WTC11 (cell line): Measurements from ENCODE around the gene D2HGDH. TPM values are rescaled to one million over a fixed set of nuclear protein-coding genes. Genes with fewer than 3 reads are reported as not detected.

Experiments
- ATAC-seq: fragments of 200-7000 bp; cut with Tn5 transposase; 2 replicates; pipeline ENCODE4 v1.10.0; 2021; ENCODE audit warnings: mild to moderate bottlenecking, moderate library complexity
- CTCF ChIA-PET: fragments of 300-600 bp; sonication (Branson Sonifier 250); formaldehyde crosslinking; loops from one replicate; lab custom pipeline; 2021; ENCODE audit warnings: antibody characterized with exemption; lab: Charles Lee
- POLR2A ChIA-PET: fragments of 350-600 bp; sonication (Branson Sonifier 250); formaldehyde crosslinking; loops from one replicate; lab custom pipeline; 2021; ENCODE audit warnings: antibody characterized with exemption; lab: Charles Lee
- DNase-seq: peaks from one replicate; pipeline ENCODE4 v3.0.0; 2021; ENCODE audit warnings: low spot score
- H3K27ac Mint-ChIP-seq: 2 replicates; pipeline ENCODE4 v1.8.0; 2021; ENCODE audit warnings: mixed read lengths
- H3K27me3 Mint-ChIP-seq: 2 replicates; pipeline ENCODE4 v1.8.0; 2021; ENCODE audit warnings: low read depth, mild to moderate bottlenecking, moderate library complexity, mixed read lengths
- H3K36me3 Mint-ChIP-seq: 2 replicates; pipeline ENCODE4 v1.8.0; 2021; ENCODE audit warnings: mixed read lengths
- H3K4me1 Mint-ChIP-seq: 2 replicates; pipeline ENCODE4 v1.8.0; 2022; ENCODE audit warnings: mixed read lengths
- H3K4me3 Mint-ChIP-seq: 2 replicates; pipeline ENCODE4 v1.8.0; 2021; ENCODE audit warnings: mild to moderate bottlenecking, moderate library complexity, mixed read lengths
- H3K9me3 Mint-ChIP-seq: 2 replicates; pipeline ENCODE4 v1.8.0; 2021; ENCODE audit warnings: mixed read lengths
- ATF3 ChIP-seq: sonication (generic); formaldehyde crosslinking; conservative IDR thresholded peaks from 2 replicates; pipeline ENCODE4 v1.8.1; 2022; ENCODE audit warnings: mild to moderate bottlenecking, missing genetic modification reagents
- CBFB ChIP-seq: sonication (generic); formaldehyde crosslinking; IDR thresholded peaks from 2 replicates; pipeline ENCODE4 v1.8.1; 2022; ENCODE audit warnings: mild to moderate bottlenecking, low read depth, missing genetic modification reagents
- CDX4 ChIP-seq: fragments of 250-450 bp; sonication (Bioruptor Pico); IDR thresholded peaks from 2 replicates; pipeline ENCODE4 v1.9.0; 2021; ENCODE audit warnings: moderate library complexity, mild to moderate bottlenecking, inconsistent platforms, borderline replicate concordance
- CREB1 ChIP-seq: sonication (generic); formaldehyde crosslinking; IDR thresholded peaks from 2 replicates; pipeline ENCODE4 v1.8.0; 2023; ENCODE audit warnings: mild to moderate bottlenecking, missing genetic modification reagents
- ELF4 ChIP-seq: sonication (generic); formaldehyde crosslinking; IDR thresholded peaks from 2 replicates; pipeline ENCODE4 v1.8.1; 2022; ENCODE audit warnings: low read depth, mild to moderate bottlenecking, moderate library complexity, missing genetic modification reagents
- ERG ChIP-seq: fragments of 250-450 bp; sonication (Bioruptor Pico); IDR thresholded peaks from 2 replicates; pipeline ENCODE4 v1.8.0; 2021; ENCODE audit warnings: mild to moderate bottlenecking
- ESRRA ChIP-seq: sonication (generic); formaldehyde crosslinking; IDR thresholded peaks from 2 replicates; pipeline ENCODE4 v1.8.1; 2022; ENCODE audit warnings: mild to moderate bottlenecking, missing genetic modification reagents, borderline replicate concordance
- GABPB1 ChIP-seq: sonication (generic); formaldehyde crosslinking; IDR thresholded peaks from 2 replicates; pipeline ENCODE4 v1.8.1; 2023; ENCODE audit warnings: mild to moderate bottlenecking, missing genetic modification reagents
- HMGXB4 ChIP-seq: sonication (generic); formaldehyde crosslinking; IDR thresholded peaks from 2 replicates; pipeline ENCODE4 v1.8.1; 2023; ENCODE audit warnings: mild to moderate bottlenecking, moderate library complexity, missing genetic modification reagents
- IRF1 ChIP-seq: sonication (generic); formaldehyde crosslinking; IDR thresholded peaks from 2 replicates; pipeline ENCODE4 v1.8.0; 2023; ENCODE audit warnings: missing genetic modification reagents
- JUN ChIP-seq: sonication (generic); formaldehyde crosslinking; IDR thresholded peaks from 2 replicates; pipeline ENCODE4 v1.8.0; 2023; ENCODE audit warnings: mild to moderate bottlenecking, missing genetic modification reagents
- MYBL2 ChIP-seq: sonication (generic); formaldehyde crosslinking; IDR thresholded peaks from 2 replicates; pipeline ENCODE4 v1.8.1; 2023; ENCODE audit warnings: mild to moderate bottlenecking, moderate library complexity, missing genetic modification reagents
- NFE2L1 ChIP-seq: sonication (generic); formaldehyde crosslinking; IDR thresholded peaks from 2 replicates; pipeline ENCODE4 v1.8.1; 2023; ENCODE audit warnings: missing genetic modification reagents
- NR1H2 ChIP-seq: sonication (generic); formaldehyde crosslinking; IDR thresholded peaks from 2 replicates; pipeline ENCODE4 v1.9.0; 2021; ENCODE audit warnings: mild to moderate bottlenecking, moderate library complexity, missing genetic modification reagents
- OVOL2 ChIP-seq: fragments of 250-450 bp; sonication (Bioruptor Pico); IDR thresholded peaks from 2 replicates; pipeline ENCODE4 v1.9.0; 2021; ENCODE audit warnings: mild to moderate bottlenecking, borderline replicate concordance
- PRRX2 ChIP-seq: fragments of 250-450 bp; sonication (Bioruptor Pico); IDR thresholded peaks from 2 replicates; pipeline ENCODE4 v1.8.0; 2021; ENCODE audit warnings: mild to moderate bottlenecking
- RELA ChIP-seq: sonication (generic); formaldehyde crosslinking; IDR thresholded peaks from 2 replicates; pipeline ENCODE4 v1.8.1; 2022; ENCODE audit warnings: missing genetic modification reagents, mild to moderate bottlenecking, borderline replicate concordance
- RORB ChIP-seq: fragments of 250-450 bp; sonication (Bioruptor Pico); IDR thresholded peaks from 2 replicates; pipeline ENCODE4 v1.9.0; 2021; ENCODE audit warnings: mild to moderate bottlenecking
- SOX15 ChIP-seq: fragments of 250-450 bp; sonication (Bioruptor Pico); IDR thresholded peaks from 2 replicates; pipeline ENCODE4 v1.9.0; 2021; ENCODE audit warnings: mild to moderate bottlenecking
- TEAD1 ChIP-seq: sonication (generic); formaldehyde crosslinking; IDR thresholded peaks from 2 replicates; pipeline ENCODE4 v1.8.0; 2022; ENCODE audit warnings: mild to moderate bottlenecking, missing genetic modification reagents
- TEAD4 ChIP-seq: sonication (generic); formaldehyde crosslinking; IDR thresholded peaks from 2 replicates; pipeline ENCODE4 v1.8.0; 2022; ENCODE audit warnings: mild to moderate bottlenecking, missing genetic modification reagents
- TP53 ChIP-seq: sonication (generic); formaldehyde crosslinking; IDR thresholded peaks from 2 replicates; pipeline ENCODE4 v1.8.1; 2023; ENCODE audit warnings: mild to moderate bottlenecking, missing genetic modification reagents
- ZBTB21 ChIP-seq: sonication (generic); formaldehyde crosslinking; IDR thresholded peaks from 2 replicates; pipeline ENCODE4 v1.8.1; 2023; ENCODE audit warnings: mild to moderate bottlenecking, missing genetic modification reagents, borderline replicate concordance
- ZMAT4 ChIP-seq: fragments of 250-450 bp; sonication (Bioruptor Pico); IDR thresholded peaks from 2 replicates; pipeline ENCODE4 v1.9.0; 2021; ENCODE audit warnings: mild to moderate bottlenecking
- ZNF121 ChIP-seq: sonication (generic); formaldehyde crosslinking; IDR thresholded peaks from 2 replicates; pipeline ENCODE4 v1.8.0; 2023; ENCODE audit warnings: missing genetic modification reagents
- ZNF281 ChIP-seq: sonication (generic); formaldehyde crosslinking; IDR thresholded peaks from 2 replicates; pipeline ENCODE4 v1.8.0; 2023; ENCODE audit warnings: mild to moderate bottlenecking, missing genetic modification reagents
- ZNF317 ChIP-seq: sonication (generic); formaldehyde crosslinking; IDR thresholded peaks from 2 replicates; pipeline ENCODE4 v1.8.1; 2023; ENCODE audit warnings: low read depth, mild to moderate bottlenecking, moderate library complexity, missing genetic modification reagents, borderline replicate concordance
- ZNF416 ChIP-seq: fragments of 250-450 bp; sonication (Bioruptor Pico); IDR thresholded peaks from 2 replicates; pipeline ENCODE4 v1.9.0; 2021; ENCODE audit warnings: mild to moderate bottlenecking, inconsistent platforms
- ZNF425 ChIP-seq: fragments of 250-450 bp; sonication (Bioruptor Pico); conservative IDR thresholded peaks from 2 replicates; pipeline ENCODE4 v1.9.0; 2021; ENCODE audit warnings: mild to moderate bottlenecking
- total RNA-seq: library from RNA; stranded (reverse); gene quantifications from 3 replicates; pipeline ENCODE4 v1.2.3, GENCODE V29; 2021

The D2HGDH gene
- total RNA-seq, 1 experiment from 2014 or later, result 22.7 TPM

GRCh38 chr2:241690202-241690717 is 44.2 kb upstream of the D2HGDH start (continued):
- TF ChIP-seq IRF1 (CRISPR knock-in tag), result no peak
- TF ChIP-seq ZBTB21, result no peak
- no peak for TF ChIP-seq ZNF416 (CRISPR knock-in tag)
- TF ChIP-seq ZNF425 (CRISPR knock-in tag), result no peak
- TF ChIP-seq, all 79 proteins: peak for 0

GRCh38 chr2:241692448-241692847 is 42.0 kb upstream of the D2HGDH start:
- POLR2A ChIA-PET, result no interaction called here
- no peak overlapping the region for H3K27ac Mint-ChIP-seq

GRCh38 chr2:241695651-241696050 is 38.8 kb upstream of the D2HGDH start:
- H3K4me1 Mint-ChIP-seq, result peaks cover 7% of the 10 kb centered on the region
- H3K27me3 Mint-ChIP-seq, result no peaks in the 10 kb centered on the region
- ChIA-PET CTCF (no interaction called here), POLR2A (no interaction called here)
- H3K9me3 Mint-ChIP-seq, result no peaks in the 10 kb centered on the region
- no peak for ATAC-seq
- no peak for DNase-seq
- peaks cover 10% of the 10 kb centered on the region for H3K36me3 Mint-ChIP-seq
- H3K27ac Mint-ChIP-seq, result 0 out of 2 replicates have a peak overlapping the region, but pooled peaks have one; percentile 11
- H3K4me3 Mint-ChIP-seq, result no peak overlapping the region
- no peak for TF ChIP-seq ZNF121 (CRISPR knock-in tag)
- TF ChIP-seq ZNF281, result no peak
- TF ChIP-seq PRRX2 (CRISPR knock-in tag), result no peak
- TF ChIP-seq TP53, result no peak
- no peak for TF ChIP-seq ERG (CRISPR knock-in tag)
- no peak for TF ChIP-seq MYBL2 (CRISPR knock-in tag)
- TF ChIP-seq ZMAT4 (CRISPR knock-in tag), result no peak
- no peak for TF ChIP-seq JUN (CRISPR knock-in tag)
- TF ChIP-seq ZBTB21, result no peak
- no peak for TF ChIP-seq RORB (CRISPR knock-in tag)

More at GRCh38 chr2:241692448-241692847, 42.0 kb upstream of the D2HGDH start:
- DNase-seq (no peak), ATAC-seq (no peak)
- H3K4me1 Mint-ChIP-seq, result 0 out of 2 replicates have a peak, but pooled peaks cover 6% of the 10 kb centered on the region
- TF ChIP-seq CREB1 (CRISPR knock-in tag), result no peak
- no peak for TF ChIP-seq ELF4
- no peak for TF ChIP-seq TEAD4 (CRISPR knock-in tag)
- TF ChIP-seq NR1H2, result no peak
- TF ChIP-seq ESRRA (CRISPR knock-in tag), result no peak
- TF ChIP-seq OVOL2 (CRISPR knock-in tag), result no peak
- TF ChIP-seq MYBL2 (CRISPR knock-in tag), result no peak
- no peak for TF ChIP-seq SOX15 (CRISPR knock-in tag)
- TF ChIP-seq CBFB (CRISPR knock-in tag), result no peak
- TF ChIP-seq CDX4 (CRISPR knock-in tag), result no peak
- TF ChIP-seq GABPB1 (CRISPR knock-in tag), result no peak
- no peak for TF ChIP-seq TEAD1
- TF ChIP-seq HMGXB4 (CRISPR knock-in tag), result no peak
- TF ChIP-seq ATF3 (CRISPR knock-in tag), result no peak
- TF ChIP-seq RELA (CRISPR knock-in tag), result no peak
- TF ChIP-seq NFE2L1 (CRISPR knock-in tag), result no peak
- TF ChIP-seq ZNF317 (CRISPR knock-in tag), result no peak
- TF ChIP-seq, all 79 proteins: peak for 0
- no peak overlapping the region for H3K4me3 Mint-ChIP-seq
- CTCF ChIA-PET, result interaction anchor here (1.3 kb wide), 1 partner anchor 9 kb away, joined by 8 read pairs; the partner anchor contains the start of gene ING5
- no peaks in the 10 kb centered on the region for H3K9me3 Mint-ChIP-seq
- H3K27me3 Mint-ChIP-seq, result no peaks in the 10 kb centered on the region
- peaks cover 14% of the 10 kb centered on the region for H3K36me3 Mint-ChIP-seq
